GM12875 (cell line): ENCODE measurements around the gene KLF11.
"Not testable (repeated sequence)": the region's sequence is repeated elsewhere in the genome, so short reads cannot be mapped to it uniquely, and the experiment has no call there.

Source experiments
- H3K4me3 ChIP-seq: one replicate; pipeline ENCODE4 v1.5.1; 2011; ENCODE audit warnings: low read depth, low read length, control low read depth
- CTCF ChIP-seq: IDR thresholded peaks from 2 replicates; pipeline ENCODE4 v1.5.1; 2011; ENCODE audit warnings: low read depth, mild to moderate bottlenecking, control low read depth, inconsistent platforms, low read length, moderate library complexity, borderline replicate concordance; ENCODE audit not compliant: insufficient read depth

KLF11 gene

GRCh38 chr2:10091182-10091888, 48.0 kb downstream of the KLF11 start:
- no peak for TF ChIP-seq CTCF
- peak overlapping the region; percentile 17 for H3K4me3 ChIP-seq

- not testable (repeated sequence) for H3K4me3 ChIP-seq
Observed at GRCh38 chr2:10091889-10092244, 48.5 kb downstream of the KLF11 start.

GRCh38 chr2:10094271-10094814, 51.0 kb downstream of the KLF11 start:
- H3K4me3 ChIP-seq = no peak overlapping the region
- no peak for TF ChIP-seq CTCF

- no peak for TF ChIP-seq CTCF
- no peak overlapping the region for H3K4me3 ChIP-seq
Observed at GRCh38 chr2:10095175-10095574, 51.8 kb downstream of the KLF11 start.

GRCh38 chr2:10096641-10097040, 53.3 kb downstream of the KLF11 start:
- H3K4me3 ChIP-seq = no peak overlapping the region
- TF ChIP-seq CTCF = no peak

- no peak overlapping the region for H3K4me3 ChIP-seq
- TF ChIP-seq CTCF = peak; percentile 98
Observed at GRCh38 chr2:10097352-10098148, 54.2 kb downstream of the KLF11 start.

- TF ChIP-seq CTCF = no peak
- H3K4me3 ChIP-seq = no peak overlapping the region
Observed at GRCh38 chr2:10101491-10101890, 58.1 kb downstream of the KLF11 start.
